HG02870 (cell line): ENCODE results near the gene SMIM24.
"Not testable (repeated sequence)": the region's sequence is repeated elsewhere in the genome, so short reads cannot be mapped to it uniquely, and the experiment has no call there.

Experiments used
- ATAC-seq: cut with Tn5 transposase; IDR thresholded peaks from one replicate; pipeline ENCODE4 v1.9.1; 2021; ENCODE audit warnings: mild to moderate bottlenecking, moderate library complexity; ENCODE audit not compliant: unreplicated experiment

SMIM24 gene

DNA sequence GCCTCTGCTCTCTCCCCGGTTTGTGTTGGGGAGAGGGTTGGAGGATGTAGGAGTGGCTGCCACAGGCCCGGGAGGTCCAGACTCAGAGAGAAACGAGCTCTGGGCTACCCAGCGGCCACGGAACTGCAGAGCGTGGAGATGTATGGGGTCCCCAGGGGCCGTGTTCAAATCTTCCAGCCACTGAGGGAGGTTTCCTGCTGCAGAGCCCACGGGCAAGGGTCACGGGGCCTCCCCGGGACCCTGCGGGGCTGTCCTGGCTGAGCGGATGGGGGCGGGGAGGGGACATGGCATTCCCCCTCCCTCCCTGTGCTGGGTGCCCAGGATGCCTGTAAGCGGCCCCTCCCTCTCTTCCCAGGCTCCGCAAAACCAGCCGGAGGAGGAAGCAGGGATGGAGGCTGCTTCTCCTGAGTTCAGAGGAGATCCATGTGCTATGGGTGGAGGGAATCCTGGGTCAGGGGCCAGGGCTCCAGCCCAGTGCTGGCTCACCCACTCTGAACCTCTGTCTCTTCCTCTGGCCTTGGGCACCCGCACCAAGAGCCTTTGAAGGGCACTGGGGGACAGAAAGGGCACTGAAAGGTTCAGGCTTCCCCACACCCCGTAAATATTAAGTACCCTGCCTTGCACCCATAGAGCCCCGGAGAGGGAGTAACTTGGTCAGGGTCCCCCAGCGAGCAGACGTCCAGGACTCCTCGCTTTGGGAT is 22.6 kb downstream of the SMIM24 start:
- ATAC-seq, result no peak

DNA sequence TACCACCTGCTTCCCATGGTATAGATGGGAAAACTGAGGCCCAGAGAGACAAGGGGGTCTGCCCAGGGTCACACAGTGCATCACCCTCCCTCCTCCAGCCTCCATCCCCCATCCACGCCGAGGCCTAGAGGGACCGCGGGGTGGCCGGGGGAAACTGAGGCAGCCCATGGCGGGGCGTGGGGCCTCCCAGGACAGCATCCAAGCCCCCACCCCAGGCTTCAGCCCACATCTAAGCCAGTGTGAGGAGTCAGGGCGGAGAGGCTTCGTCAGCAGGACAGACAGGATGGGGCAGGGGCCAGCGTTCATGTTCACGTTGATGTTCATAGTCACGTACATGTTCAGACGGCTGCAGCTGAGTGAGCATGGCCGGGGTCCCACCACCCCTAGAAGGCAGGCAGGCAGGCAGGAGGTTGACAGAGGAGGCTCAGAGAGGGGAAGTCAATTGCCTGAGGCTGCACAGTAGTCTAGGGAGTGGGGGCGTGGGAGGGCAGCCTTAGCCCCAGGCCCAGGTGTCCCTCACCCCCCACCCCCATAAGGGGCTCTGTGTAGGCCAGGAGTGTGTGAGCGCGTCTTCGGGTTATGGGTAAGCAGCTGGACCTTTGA is 23.3 kb downstream of the SMIM24 start:
- no peak for ATAC-seq

DNA sequence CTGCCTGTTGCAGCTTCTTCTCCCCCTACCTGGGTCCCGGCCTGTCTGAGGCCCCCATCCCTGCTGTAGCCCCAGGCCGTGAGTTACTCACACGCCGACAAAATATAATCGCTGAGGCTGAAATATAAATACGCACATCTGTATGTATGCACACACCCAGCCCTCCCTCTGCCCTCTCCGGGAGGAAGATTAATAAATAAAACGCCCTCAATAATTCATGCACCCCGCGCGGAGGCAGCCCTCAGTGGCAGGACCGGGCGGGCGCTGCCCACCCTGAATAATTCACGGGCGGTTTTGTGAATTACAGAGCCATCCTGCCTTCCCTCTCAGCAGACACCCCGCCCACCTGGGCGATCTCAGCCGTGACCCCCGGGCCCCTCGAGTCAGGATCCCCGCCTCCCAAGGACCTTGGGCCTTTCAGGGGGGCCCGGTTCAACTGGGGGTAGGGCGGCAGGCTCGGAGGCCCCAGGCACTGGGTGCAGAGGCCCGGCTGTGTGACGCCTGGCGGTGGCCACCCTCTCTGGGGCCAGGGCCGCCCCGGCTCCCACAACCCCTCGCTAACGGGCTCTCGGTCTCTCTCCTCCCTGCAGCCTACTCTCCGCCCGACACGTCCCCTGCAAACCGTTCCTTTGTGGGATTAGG is 24.2 kb downstream of the SMIM24 start:
- ATAC-seq, result no peak

DNA sequence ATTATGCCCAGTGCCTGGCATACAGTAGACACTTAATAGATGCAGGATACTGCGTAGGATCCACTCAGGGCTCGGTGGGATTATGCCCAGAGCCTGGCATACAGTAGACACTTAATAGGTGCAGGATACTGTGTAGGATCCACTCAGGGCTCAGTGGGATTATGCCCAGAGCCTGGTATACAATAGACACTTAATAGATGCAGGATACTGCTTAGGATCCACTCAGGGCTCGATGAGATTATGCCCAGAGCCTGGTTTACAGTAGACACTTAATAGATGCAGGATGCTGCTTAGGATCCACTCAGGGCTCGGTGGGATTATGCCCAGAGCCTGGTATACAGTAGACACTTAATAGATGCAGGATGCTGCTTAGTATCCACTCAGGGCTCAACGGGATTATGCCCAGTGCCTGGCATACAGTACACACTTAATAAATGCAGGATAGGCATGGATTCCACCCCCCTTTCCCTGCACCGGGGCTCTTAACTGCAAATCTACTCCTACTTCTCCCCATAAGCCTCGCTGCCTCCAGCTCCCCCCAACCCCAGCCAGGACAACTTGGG is 24.9 kb downstream of the SMIM24 start:
- no peak for ATAC-seq

DNA sequence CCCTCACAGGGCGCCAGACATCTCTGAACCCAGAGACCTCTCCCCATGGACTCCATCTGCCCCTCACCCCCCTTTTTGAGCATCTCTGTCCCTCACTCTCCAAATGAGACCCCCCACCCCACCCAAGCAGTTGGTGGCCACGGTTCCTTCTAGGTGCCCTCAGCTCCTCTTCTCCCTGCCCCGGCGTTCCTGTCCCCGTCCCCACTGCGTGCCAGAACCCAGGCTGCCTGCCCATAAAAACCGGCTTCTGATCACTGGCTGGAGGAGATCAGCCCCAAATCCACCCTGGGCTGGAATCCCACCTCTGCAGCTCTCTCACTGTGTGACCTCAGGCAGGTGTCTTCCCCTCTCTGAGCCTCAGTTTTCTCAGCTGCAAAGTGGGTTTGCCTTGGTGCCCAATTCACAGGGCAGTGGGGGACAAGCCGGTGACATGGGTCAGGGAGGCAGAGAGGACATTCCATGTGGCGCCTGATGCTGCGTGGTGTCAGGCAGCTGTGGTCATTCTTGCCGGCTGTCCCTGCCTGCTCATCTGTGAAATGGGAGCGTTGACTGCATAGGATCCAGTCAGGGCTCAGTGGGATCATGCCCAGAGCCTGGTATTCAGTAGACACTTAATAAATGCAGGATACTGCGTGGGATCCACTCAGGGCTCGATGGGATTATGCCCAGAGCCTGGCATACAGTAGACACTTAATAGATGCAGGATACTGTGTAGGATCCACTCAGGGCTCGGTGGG is 25.5 kb downstream of the SMIM24 start:
- no peak for ATAC-seq

DNA sequence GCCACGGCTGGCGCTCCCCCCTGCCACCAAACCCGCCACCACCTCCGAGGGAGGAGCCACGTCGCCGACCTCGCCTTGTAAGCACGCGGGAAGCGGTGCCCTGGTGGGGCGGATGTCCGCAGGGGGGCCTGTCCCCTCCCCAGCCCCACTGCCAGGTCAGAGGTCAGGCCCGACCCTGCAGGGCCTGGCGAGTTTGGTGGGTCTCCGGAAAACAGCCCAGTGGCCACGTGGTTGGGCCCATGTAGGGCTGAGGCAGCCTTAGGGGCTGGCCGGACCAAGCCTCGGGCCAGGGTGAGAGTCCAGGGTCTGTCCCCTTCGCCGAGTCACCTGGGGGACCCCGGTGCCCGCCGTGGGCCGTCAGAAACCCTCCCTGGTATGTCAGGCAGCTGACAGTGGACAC is 26.5 kb downstream of the SMIM24 start:
- no peak for ATAC-seq

DNA sequence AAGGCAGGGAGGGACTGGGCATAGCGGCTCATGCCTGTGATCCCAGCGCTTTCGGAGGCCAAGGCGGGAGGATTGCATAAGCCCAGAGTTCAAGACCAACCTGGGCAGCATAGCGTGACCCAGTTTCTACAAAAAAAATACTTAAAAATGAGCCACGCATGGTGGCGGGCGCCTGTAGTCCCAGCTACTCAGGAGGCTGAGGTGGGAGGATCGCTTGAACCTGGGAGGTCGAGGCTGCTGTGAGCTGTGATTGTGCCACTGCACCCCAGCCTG is 27.4 kb downstream of the SMIM24 start:
- not testable (repeated sequence) for ATAC-seq

DNA sequence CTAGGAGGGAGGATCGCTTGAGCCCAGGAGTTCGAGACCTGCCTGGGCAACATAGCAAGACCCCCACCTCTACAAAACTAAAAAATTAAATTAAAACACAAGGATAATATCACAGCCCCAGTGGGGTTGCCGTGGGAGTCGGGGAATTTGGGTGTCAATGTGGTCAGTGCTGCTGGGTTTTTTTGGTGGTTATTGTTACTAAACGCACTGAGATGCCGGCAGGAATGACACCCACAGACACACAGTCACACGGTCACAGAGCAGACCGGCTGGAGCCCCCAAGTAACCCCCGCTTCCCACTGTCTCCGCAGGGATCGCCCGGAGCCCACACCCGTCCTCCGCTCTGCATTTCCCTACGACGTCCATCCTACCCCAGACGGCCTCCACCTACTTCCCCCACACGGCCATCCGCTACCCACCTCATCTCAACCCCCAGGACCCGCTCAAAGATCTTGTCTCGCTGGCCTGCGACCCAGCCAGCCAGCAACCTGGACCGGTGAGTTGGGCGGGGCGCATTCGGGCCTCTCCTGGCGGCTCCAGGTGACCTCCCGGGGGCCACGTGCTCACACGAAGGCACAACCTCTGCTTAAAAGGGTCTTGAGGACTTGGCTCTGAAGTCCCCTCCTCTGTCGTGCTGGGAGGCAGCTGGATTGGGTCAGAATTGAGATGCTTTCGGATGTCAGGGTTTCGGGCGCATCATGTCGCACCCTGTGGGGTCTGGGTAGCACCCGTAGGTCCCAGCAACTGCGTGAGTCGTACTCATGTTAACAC is 28.0 kb downstream of the SMIM24 start:
- ATAC-seq, result no peak

DNA sequence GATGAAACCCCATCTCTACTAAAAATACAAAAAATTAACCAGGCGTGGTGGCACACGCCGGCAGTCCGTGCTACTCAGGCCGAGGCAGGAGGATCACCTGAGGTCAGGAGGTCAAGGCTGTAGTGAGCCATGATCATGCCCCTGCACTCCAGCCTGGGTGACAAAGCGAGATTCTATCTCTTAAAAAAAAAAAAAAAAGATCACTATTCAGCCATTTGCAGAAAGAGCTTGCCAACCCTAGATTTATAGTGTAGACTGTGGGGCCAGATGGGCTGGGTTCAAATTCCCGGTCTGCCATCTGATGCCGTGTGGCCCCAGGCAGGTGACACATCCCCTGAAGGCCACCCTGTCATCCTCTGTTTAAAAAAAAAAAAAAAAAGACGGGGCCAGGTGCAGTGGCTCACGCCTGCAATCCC is 28.9 kb downstream of the SMIM24 start:
- ATAC-seq, result no peak

DNA sequence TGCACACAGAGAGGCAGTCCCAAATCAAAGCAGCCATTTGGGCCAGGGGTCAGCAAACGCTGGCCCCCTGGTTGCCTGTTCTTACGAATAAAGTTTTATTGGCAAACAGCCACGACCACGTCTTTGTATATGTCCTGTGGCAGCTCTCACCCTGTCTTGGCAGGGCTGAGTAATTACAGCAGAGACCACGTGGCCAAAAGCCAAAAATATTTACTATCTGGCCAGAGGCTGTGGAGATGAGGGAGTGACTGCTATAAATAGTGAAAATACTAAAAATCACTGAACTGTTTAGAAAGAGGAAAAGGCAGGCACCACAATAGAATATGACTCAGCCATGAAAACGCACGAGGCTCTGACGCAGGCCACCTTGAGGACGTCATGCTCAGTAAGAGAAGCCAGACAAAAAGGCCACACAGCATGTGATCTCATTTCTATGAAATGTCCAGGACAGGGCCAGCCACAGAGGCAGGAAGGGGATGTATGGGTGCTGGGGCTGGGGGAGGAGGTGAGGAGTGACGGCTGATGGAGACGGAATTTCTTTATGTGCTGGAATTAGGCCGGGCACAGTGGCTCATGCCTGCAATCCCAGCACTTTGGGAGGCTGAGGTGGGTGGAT is 29.4 kb downstream of the SMIM24 start:
- ATAC-seq, result no peak

DNA sequence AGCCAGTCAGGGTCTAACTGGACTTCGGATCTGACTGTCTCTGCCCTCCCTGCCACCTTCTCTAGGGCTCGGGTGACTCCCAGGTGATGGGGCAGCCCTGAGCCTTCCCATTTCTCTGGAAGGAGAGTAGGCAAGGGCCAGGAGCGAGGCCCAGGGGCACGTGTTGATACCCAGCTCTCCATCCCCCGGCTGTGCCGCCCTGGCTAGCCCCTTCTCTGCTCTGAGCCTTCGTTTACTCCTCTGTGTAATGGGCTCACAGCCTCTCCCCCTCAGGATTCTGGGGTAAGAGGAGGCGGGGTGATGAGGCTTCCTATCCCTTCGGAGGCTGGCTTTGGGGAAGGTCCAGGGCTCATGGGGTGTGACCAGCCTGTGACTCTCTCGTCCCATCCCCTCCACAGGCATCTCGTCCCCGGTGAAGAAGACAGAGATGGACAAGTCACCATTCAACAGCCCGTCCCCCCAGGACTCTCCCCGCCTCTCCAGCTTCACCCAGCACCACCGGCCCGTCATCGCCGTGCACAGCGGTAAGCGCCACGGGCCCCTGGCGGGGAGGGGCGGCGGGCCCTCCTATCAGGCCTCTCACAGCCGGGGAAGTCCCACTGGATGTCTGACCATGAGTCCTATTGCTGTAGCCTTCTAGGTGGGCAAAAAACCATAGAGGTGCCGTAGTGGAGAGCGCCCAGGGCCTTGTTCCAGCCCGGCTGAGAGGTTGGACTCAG is 31.6 kb downstream of the SMIM24 start:
- no peak for ATAC-seq

DNA sequence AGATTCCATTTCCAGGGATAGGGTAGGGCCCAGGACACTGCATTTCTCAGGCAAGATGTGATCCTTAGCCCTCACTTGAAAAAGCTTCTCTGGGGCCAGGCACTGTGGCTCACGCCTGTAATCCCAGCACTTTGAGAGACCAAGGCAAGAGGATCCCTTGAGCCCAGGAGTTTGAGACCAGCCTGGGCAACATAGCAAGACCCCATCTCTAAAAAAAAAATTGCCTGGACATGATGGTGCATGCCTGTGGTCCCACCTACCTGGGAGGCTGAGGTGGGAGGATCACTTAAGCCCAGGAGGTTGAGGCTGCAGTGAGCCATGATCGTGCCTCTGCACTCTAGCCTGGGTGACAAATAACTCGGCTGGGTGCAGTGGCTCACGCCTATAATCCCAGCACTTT is 33.7 kb downstream of the SMIM24 start:
- ATAC-seq, result not testable (repeated sequence)

DNA sequence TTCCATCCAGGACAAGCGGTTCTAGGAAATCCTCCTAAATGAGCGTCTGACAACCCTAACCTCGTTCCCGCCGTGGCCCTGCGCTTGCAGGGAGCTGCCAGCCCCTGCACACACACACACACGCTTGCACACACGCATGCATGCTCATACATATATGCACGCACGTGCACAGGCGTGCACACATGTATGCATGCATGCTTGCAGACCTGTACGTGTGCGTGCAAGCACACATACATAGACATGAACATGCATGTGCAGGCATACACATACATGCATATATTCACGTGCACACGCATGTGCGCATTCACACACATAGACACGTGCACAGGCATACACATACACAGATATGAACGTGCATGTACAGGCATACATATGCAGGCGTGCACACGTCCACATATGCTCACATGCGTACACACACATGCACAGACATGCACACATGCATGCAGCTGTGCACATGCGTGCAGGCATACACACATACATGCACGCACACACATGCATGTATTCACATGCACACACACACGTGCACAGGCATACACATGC is 35.6 kb downstream of the SMIM24 start:
- no peak for ATAC-seq

DNA sequence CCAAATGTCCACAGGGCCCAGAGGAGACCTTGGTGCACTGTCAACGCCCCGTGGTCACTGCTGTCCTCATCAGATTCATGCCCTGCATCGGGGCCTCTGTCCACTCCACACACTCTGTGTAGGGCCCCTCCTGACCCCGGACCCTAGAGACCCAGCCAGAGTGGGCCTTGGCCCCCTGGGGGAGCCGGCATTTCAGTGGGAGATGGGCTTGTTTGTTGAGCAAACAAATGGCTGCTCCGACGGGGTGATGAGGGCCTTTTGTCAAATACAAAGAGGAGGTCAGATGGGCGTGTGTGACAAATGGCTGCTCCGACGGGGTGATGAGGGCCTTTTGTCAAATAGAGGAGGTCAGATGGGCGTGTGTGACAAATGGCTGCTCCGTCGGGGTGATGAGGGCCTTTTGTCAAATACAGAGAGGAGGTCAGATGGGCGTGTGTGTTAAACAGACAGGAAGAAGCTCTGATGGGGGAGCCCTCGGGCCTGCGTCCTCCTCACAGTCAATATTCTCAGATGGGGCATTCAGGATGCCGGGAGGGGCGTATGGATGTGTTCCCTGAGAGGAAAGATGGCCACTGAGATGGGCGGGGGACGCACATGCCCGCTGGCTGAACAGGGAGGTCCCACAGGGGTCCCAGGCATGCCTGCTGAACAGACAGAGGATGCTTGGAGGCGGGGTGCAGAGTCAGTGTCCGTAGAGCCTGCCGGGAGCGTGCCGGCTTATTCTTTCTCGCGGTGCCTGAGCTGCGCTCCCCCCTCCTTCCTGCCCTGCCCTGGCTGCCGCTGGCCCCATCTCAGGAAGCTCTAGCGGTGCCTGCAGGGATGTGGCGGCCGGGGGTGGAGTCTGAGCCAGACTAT is 36.3 kb downstream of the SMIM24 start:
- ATAC-seq, result no peak

DNA sequence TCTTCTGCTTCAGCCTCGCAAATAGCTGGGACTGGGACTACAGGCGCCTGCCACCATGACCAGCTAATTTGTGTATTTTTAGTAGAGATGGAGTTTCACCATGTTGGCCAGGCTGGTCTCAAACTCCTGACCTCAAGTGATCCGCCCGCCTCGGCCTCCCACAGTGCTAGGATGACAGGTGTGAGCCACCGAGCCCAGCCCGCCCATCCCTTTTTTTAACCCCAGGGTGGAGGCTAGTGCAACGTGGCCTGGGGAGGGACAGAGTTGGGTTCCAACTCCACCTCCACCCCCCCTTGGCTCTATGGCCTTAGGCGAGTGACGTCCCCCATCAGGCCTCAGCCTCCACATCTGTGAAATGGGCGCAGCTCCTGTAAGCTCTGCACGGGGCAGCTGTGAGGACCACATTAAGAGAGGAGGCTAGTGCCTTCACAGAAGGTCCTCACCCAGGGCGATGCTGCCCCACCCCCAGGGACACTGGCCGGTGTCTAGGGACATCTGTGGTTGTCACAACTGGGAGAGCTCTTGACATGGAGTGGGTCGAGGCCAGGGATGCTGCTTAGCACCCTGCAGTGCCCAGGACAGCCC is 37.7 kb downstream of the SMIM24 start:
- ATAC-seq, result no peak

DNA sequence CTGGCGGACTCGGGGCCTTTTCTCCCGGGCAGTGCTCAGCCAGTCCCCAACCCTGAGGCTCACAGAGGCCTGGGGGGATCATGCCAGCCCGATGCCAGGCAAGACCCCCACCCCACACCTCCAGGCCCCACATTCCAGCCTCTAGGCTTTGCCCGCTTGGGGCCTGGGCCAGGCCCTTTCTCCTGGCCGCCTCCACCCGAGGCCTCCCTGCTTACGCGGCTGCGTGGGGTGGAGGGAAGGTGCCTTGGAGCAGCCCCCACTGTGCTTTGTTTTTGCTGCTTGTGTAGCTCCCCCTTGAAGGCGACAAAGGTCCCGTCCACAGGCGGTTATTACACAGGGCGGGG is 38.4 kb downstream of the SMIM24 start:
- ATAC-seq, result no peak

DNA sequence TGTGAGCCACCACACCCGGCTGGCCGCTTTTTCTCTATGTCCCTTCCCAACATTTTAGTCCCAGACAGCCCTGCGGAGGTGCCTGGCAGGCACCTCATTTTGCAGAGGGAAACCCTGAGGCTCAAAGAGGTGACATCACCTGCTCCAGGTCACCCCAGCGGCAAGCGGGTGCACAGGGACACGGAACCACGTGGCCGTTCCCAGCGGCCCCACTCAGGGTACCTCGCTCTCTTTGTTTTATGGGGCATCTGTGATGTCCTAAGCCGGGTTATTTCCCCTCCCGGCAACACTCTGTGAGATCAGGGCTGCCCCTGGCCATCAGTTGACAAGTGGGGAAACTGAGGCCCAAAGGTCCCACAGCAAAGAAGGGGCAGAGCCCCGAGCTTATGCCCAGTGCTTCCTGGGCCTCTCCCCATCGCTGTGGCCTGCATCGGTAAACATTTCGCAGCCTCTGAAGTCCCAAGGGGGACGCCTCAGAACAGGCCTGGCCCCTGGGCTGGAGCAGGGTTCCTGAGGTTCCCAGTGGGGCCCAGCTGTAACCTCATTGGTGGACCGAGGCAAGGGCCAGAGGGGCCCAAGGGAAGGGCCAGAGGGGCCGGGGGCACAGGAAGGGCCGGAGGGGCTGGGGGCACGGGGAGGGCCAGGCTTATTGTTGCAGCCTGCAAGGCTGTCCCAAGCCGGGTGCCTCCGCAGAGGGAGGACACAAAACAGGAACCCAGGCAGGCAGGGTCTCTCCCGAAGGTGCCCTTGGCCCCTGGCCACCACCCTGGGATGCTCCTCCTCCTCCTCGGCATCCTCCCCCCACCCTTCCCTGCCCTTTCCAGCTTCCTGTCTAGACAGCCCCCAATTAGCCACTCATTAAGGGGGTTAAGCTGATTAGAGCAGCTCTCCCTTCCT is 39.0 kb downstream of the SMIM24 start:
- no peak for ATAC-seq
